Measurements from ENCODE around the gene AMY2A.
"Not testable (repeated sequence)": the region's sequence is repeated elsewhere in the genome, so short reads cannot be mapped to it uniquely, and the experiment has no call there.

The AMY2A gene

DNA sequence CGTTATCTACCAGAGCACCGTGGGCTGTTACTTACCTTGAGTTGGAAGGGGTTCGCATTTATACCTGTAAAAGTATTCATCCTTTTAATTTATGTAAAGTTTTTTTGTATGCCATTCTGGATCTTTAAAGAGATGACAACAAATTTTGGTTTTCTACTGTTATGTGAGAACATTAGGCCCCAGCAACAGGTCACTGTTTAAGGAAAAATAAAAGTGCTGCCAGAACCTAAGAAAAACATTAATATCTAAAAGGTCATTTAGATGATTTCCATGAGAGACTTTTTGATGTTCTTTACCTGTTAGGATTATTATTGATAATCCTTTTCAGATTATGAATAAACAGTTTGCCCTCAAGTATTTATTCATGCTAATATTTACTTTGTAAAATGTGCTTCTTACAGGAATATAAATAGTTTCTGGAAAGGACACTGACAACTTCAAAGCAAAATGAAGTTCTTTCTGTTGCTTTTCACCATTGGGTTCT is at the start of gene AMY2A:
AMY2A (plus strand) TSS at position 434 of the 484 bp plus-strand sequence; CDS start at position 448, 14 bp downstream.
- not testable (repeated sequence) for DNase-seq

DNA sequence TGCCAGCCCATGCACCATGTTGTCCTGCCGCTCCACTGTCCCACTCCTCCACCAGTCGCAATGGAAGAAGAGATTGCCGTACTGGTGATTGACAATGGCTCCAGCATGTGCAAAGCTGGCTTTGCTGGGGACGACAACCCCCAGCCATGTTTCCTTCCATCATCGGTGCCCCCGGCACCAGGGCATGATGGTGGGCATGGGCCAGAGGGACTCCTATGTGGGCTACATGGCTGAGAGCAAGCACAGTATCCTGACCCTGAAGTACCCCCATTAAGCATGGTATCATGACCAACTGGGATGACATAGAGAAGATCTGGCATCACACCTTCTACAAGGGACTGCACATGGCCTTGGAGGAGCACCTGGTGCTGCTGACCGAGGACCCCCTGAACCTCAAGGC is 47.7 kb upstream of the AMY2A start:
- DNase-seq: no peak

DNA sequence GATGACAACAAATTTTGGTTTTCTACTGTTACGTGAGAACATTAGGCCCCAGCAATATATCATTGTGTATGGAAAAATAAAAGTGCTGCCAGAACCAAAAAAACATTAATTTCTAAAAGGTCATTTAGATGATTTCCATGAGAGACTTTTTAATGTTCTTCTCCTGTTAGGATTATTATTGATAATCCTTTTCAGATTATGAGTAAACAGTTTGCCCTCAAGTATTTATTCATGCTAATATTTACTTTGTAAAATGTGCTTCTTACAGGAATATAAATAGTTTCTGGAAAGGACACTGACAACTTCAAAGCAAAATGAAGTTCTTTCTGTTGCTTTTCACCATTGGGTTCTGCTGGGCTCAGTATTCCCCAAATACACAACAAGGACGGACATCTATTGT is 45.9 kb upstream of the AMY2A start, which contains the start of gene AMY2B:
AMY2B (plus strand) TSS at position 301 of the 400 bp plus-strand sequence; CDS start at position 315, 14 bp downstream.
- DNase-seq: not testable (repeated sequence)

DNA sequence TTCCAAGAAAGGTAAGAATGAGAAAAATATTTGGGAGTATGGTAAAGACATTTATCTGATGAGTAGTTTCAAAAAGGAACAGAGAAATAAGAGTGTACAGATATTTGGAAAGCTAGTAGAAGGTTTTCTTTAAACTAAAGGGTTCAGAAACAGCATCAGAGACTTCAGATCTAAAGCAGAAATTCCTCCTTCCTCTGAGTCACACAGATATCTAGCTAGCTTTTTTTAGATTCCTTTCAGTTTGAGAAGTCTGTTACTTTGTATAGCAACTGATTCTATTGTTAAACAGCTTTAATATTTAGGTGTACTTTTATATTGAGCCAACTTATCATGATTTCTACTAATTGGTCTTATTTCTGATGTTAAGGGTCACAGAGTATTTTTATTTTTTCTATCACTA is 41.2 kb upstream of the AMY2A start:
- no peak for DNase-seq

DNA sequence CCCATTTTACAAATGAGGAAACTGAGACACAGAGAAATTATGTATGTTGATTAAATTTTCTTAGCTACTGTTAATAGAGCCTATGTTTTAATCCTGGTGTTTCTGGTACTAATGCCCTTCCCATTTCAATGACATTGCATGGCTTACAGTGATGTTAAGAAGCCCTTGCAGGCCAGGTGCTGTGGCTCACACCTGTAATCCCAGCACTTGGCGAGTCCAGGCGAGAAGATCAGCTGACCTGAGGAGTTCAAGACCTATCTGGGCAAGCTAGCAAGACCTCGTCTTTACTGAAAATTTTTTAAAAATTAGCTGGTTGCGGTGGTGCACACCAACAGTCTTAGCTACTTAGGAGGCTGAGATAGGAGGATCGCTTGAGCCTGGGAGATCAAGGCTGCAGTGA is 40.4 kb upstream of the AMY2A start:
- DNase-seq: not testable (repeated sequence)

DNA sequence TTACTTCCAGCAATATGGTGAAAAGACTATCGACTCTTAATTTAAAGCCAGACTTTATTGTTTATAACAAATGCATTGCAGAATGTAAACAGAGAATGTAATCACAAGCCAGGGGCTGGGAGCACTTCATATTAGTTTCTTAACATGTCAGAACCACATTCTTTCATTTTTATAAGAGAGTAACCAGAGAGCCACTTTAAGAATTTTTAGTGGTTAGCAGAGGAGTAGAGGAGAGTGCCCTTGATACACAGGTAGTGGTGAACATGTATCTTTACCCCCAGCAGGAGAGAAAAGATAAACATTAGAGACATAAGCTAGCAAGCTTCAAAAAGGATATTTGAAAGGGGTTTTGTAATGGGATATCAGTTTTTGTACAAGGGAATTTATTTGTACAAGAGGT is 34.8 kb upstream of the AMY2A start:
- no peak for DNase-seq

DNA sequence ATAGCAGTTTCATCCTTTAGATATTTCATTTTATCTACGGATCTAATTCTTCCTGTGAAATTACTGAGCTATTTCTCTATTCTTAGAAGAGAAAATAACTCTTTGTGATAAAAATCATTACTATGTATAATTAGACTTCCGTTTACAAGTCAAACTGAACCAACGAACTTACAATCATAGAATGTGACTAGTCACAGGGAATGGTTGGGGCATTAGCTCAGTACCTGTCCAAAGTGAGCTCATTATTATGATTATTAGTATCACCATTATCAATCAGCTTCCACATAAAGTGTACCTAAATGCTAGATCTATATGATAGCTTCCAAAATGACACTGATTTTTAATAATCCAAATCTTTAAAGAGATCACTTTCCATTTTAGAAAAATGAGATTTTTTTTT is 33.3 kb upstream of the AMY2A start:
- no peak for DNase-seq

DNA sequence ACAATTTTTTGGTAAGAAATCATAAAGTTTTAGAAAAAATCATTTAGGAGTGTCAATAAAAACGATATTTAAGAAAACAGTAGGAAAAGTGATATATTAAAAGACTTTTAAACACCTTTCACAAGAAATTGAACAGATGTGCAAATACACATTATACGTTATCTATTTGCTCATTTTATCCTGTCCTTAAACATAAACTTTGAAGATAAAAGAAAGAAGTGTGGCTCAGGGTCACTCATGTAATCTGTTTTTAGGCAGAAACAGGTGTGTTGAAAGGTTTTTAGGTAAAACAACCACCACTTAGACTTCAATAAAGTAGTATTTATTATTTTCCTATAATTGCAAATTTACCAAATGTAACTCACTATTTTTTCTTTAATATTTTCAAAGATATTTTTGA is 32.7 kb upstream of the AMY2A start:
- DNase-seq: no peak

DNA sequence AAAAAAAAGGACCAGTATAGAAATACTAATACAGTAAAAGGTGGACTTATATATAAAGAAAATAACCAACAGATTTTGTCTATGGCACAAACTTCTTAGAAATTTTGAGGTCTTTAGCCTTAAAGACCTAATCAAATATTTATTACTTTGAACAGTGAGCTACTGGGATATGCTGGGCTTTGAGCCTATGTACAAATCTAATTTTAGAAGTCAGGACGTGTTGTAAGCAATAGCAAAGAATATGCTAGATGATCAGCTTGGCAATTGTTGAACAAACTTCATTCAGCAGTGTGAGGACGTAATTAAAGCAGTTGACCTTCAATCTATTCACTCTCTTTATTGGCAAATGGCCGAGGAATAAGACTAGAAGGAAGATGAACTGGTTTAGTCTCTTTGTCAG is 14.5 kb upstream of the AMY2A start:
- not testable (repeated sequence) for DNase-seq

DNA sequence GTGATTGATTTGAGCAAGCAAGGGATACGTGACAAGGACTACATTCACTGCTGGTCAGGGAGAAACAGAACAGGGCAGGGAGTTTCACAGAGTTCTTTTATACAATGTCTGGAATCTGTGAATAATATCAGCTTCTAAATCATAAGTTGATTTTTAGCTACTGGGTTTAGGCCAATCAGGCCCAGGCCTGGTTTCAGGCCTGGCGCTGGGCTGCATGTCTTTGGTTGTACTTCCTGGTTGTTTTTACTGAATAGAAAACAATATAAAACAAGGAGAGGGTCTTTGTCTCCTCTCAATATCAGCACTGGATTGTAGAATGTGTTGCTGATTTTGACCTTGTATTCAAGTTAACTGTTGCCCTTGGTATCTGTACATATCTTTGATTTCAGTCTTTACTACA is 865 bp upstream of the AMY2A start:
- no peak for DNase-seq

DNA sequence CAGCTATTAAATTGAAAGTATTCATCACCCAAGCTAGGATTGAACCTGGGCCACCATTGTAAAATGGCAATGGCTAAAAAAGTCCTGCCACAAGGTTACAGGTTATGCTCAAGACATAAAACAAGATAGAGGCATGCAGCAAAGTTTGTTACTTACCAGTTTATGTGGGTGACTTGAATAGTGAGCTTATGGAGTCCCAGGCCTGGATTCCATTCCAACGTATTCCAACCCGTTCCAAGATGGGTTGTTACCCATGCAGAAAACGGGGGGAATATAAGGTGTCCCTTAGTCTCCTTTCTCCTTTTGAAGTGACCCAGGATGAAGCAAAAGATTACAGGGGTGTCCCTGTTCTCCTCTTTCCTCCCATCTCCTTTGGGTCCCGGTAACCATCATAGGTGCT is 10.2 kb downstream of the AMY2A start:
- DNase-seq: not testable (repeated sequence)

DNA sequence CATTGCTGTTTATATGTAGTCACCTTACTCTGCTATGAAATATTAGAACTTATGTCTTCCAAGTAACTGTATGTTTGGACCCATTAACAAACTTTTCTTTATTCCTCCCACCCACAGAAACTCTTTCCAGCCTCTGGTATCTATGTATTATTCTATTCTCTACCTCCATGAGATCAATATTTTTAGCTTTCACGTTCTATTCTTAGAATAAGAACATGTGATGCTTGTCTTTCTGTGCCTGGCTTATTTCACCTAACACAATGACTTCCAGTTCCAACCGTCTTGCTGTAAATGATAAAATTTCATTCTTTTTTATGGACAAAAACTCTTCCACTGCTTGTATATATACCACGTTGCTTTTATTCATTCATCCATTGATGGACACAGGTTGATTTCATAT is 24.0 kb downstream of the AMY2A start:
- DNase-seq: not testable (repeated sequence)

DNA sequence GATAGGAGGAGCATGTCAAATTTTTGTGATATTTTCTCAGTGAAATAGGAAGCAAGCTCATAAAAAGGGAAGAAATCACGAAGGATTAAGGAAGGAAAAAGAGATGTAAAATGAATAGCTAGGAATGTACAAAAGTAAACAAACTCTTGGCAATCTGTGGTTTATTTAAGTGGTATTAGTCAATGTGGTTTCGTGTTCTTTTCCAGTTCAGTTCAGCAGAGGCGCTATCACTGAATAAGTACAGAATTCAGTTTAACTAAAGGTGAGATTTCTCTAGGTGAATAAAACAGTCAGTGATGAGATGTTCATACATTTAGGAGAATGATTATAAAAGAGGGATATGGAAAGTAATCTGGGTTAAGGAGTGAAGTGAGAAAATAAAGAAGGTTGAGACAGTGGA is 26.7 kb downstream of the AMY2A start:
- DNase-seq: not testable (repeated sequence)

DNA sequence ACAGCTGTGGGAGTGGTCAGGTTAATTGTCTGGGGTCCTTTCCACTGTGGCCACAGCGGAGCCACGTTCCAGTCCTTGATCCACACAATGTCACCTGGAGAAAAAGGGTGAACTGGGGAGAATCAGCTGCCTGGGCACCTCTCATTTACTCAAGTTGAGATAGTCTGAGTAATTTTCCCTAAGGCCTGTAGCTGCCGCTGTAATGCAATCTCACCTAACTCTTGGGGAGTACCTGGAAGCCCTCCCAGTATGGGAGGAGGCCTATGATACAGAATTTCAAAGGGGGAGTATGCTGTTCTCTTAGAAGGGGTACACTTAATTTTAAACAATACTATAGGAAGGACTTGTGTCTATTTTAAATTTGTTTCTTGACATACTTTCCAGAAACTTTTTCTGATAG is 33.1 kb downstream of the AMY2A start:
- DNase-seq: not testable (repeated sequence)

DNA sequence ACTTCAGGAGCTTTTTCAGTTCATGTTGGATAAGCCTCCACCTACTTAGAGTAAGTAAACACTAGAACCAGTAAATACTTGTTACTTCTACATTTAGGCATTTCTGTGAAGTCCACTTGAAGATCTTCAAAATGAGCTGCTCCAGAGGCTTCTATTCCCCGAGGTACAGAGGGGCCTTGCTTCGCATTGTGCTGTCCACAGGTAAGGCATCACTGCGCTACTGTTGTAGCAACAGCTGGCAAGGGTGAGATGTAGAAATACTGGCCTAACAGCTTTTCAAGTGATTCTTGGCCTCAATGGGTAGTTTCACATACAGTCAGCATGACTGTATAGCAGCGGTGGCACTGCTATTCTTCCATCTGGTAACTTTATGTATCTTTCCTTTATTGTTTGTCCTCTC is 33.7 kb downstream of the AMY2A start:
- DNase-seq: not testable (repeated sequence)

DNA sequence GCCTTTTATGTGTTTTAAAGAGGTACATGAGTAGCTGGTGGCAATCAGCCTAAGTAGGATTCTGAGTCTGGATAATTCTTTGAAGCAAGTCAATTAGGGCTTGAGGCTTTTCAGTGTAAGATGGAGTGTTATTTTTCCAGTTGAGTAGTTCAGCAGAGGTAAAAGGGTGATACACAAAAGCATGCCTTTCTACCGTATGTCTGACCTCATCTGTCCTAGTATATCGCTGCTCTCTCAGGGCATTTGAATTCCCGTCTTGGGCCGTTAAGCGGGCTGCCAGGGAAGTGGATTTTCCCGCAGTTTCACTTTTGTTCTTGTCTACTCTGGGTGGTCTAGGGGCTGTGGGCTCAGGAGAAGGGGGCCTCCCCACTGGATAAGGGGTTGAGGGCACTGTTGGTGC is 36.9 kb downstream of the AMY2A start:
- not testable (repeated sequence) for DNase-seq

DNA sequence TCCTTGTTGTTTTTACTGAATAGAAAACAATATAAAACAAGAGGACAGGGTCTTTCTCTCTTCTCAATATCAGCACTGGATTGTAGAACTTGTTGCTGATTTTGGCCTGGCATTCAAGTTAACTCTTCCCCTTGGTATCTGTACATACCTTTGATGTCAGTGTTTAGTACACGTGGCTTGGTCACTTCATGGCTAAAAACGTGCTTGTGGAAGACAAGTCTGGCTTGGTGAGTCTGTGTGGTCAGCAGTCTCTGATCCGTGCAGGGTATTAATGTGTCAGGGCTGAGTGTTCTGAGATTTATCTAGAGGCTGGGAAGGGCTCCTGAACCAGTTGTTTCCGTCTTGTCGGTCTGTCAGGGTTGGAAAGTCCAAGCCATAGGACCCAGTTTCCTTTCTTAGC is 38.2 kb downstream of the AMY2A start, which contains the start of gene AMY1A:
AMY1A (plus strand) TSS at position 301 of the 400 bp plus-strand sequence. CDS start 571 bp downstream, outside the sequence.
- not testable (repeated sequence) for DNase-seq

All from activated CD4-positive, alpha-beta T cell treated with anti-CD3 and anti-CD28 coated beads, Interleukin-2, amount 50 U/mL, for 1 hour (primary cell).